Fibroblast of villous mesenchyme (primary cell): Measurements from ENCODE around the gene ASTN2. TPM values are rescaled to one million over a fixed set of nuclear protein-coding genes. Genes with fewer than 3 reads are reported as not detected.

Source experiments
- DNase-seq: peaks from one replicate; pipeline ENCODE4 v3.0.0-alpha.2; 2010; ENCODE audit warnings: low read depth
- H3K4me3 ChIP-seq: 2 replicates; pipeline ENCODE4 v1.5.1; 2011; ENCODE audit warnings: low read depth, mild to moderate bottlenecking, low read length
- CTCF ChIP-seq: IDR thresholded peaks from 2 replicates; pipeline ENCODE4 v1.5.1; 2012; ENCODE audit warnings: low read depth, mild to moderate bottlenecking, low read length; ENCODE audit not compliant: insufficient read depth
- total RNA-seq: library from RNA; depleted of rRNA; stranded (reverse); fragments of >200 nt; gene quantifications from 2 replicates; pipeline ENCODE4 v1.2.3, GENCODE V29; 2012

Gene ASTN2
- total RNA-seq, 1 donor: 5.6 TPM

- no peak overlapping the region for H3K4me3 ChIP-seq
- no peak for TF ChIP-seq CTCF
- DNase-seq: no peak
These were observed 714.6 kb downstream of the ASTN2 start for GRCh38 chr9:116700279-116700678.

- DNase-seq: no peak
- no peak overlapping the region for H3K4me3 ChIP-seq
- no peak for TF ChIP-seq CTCF
These were observed 717.0 kb downstream of the ASTN2 start for GRCh38 chr9:116697887-116698286.

- no peak for TF ChIP-seq CTCF
- H3K4me3 ChIP-seq: no peak overlapping the region
- peak; percentile 53 for DNase-seq
These were observed 717.5 kb downstream of the ASTN2 start for GRCh38 chr9:116697362-116697761.

- DNase-seq: peak; percentile 33
- H3K4me3 ChIP-seq: no peak overlapping the region
- no peak for TF ChIP-seq CTCF
These were observed 719.4 kb downstream of the ASTN2 start for GRCh38 chr9:116695438-116695837.

GRCh38 chr9:116694785-116695291, 720.0 kb downstream of the ASTN2 start:
- H3K4me3 ChIP-seq: no peak overlapping the region
- no peak for DNase-seq
- no peak for TF ChIP-seq CTCF

GRCh38 chr9:116693233-116693731, 721.6 kb downstream of the ASTN2 start:
- no peak overlapping the region for H3K4me3 ChIP-seq
- no peak for DNase-seq

More at GRCh38 chr9:116693233-116693731, 721.6 kb downstream of the ASTN2 start:
- no peak for TF ChIP-seq CTCF
